Type B pancreatic cell (in vitro differentiated cells): ENCODE measurements around the gene ABCB10. TPM values are rescaled to one million over a fixed set of nuclear protein-coding genes. Genes with fewer than 3 reads are reported as not detected.

Experiments
- DNase-seq: peaks from one replicate; pipeline ENCODE4 v3.0.0; 2021; ENCODE audit warnings: mixed read lengths; ENCODE audit not compliant: unreplicated experiment; ENCODE audit errors: extremely low spot score
- H3K27ac Mint-ChIP-seq: 2 replicates; pipeline ENCODE4 v1.8.0; 2021; ENCODE audit warnings: mild to moderate bottlenecking, mixed read lengths
- H3K27me3 Mint-ChIP-seq: 2 replicates; pipeline ENCODE4 v1.8.0; 2021; ENCODE audit warnings: mixed read lengths
- H3K36me3 Mint-ChIP-seq: 2 replicates; pipeline ENCODE4 v1.8.0; 2021; ENCODE audit warnings: mixed read lengths
- H3K4me1 Mint-ChIP-seq: one replicate; pipeline ENCODE4 v1.8.0; 2021; ENCODE audit warnings: mixed read lengths; ENCODE audit not compliant: unreplicated experiment
- H3K4me3 Mint-ChIP-seq: 2 replicates; pipeline ENCODE4 v1.8.0; 2021; ENCODE audit warnings: mild to moderate bottlenecking, mixed read lengths
- H3K9me3 Mint-ChIP-seq: 2 replicates; pipeline ENCODE4 v1.8.0; 2021; ENCODE audit warnings: mixed read lengths
- CTCF ChIP-seq: fragments of 200-600 bp; sonication (generic); conservative IDR thresholded peaks from 2 replicates; pipeline ENCODE4 v1.5.0; 2021; ENCODE audit warnings: antibody characterized with exemption, mild to moderate bottlenecking
- total RNA-seq: library from RNA; stranded (reverse); gene quantifications from 2 replicates; pipeline ENCODE4 v1.2.1, GENCODE V29; 2021; ENCODE audit warnings: low replicate concordance

The ABCB10 gene
- total RNA-seq, 1 donor from 2014 or later: 19.4 TPM

- Mint-ChIP-seq H3K27ac (peak overlapping the region; percentile 37), H3K27me3 (no peaks in the 10 kb centered on the region), H3K9me3 (no peaks in the 10 kb centered on the region)
These were observed 19.9 kb upstream of the ABCB10 start for GRCh38 chr1:229578168-229579058.

GRCh38 chr1:229574679-229575442 is 16.4 kb upstream of the ABCB10 start:
- no peaks in the 10 kb centered on the region for H3K36me3 Mint-ChIP-seq
- peaks cover 9% of the 10 kb centered on the region for H3K4me1 Mint-ChIP-seq
- H3K9me3 Mint-ChIP-seq: no peaks in the 10 kb centered on the region
- TF ChIP-seq CTCF: no peak
- no peak overlapping the region for H3K4me3 Mint-ChIP-seq
- H3K27ac Mint-ChIP-seq: no peak overlapping the region
- H3K27me3 Mint-ChIP-seq: no peaks in the 10 kb centered on the region
- no peak for DNase-seq

More at GRCh38 chr1:229578168-229579058, 19.9 kb upstream of the ABCB10 start:
- no peak for DNase-seq
- no peak for TF ChIP-seq CTCF
- H3K4me3 Mint-ChIP-seq: no peak overlapping the region
- no peaks in the 10 kb centered on the region for H3K36me3 Mint-ChIP-seq
- peaks cover 9% of the 10 kb centered on the region for H3K4me1 Mint-ChIP-seq

GRCh38 chr1:229572286-229572685 is 13.8 kb upstream of the ABCB10 start:
- no peaks in the 10 kb centered on the region for H3K4me1 Mint-ChIP-seq
- no peak for DNase-seq
- H3K27me3 Mint-ChIP-seq: no peaks in the 10 kb centered on the region
- H3K27ac Mint-ChIP-seq: no peak overlapping the region
- TF ChIP-seq CTCF: no peak
- no peaks in the 10 kb centered on the region for H3K9me3 Mint-ChIP-seq
- H3K36me3 Mint-ChIP-seq: no peaks in the 10 kb centered on the region
- H3K4me3 Mint-ChIP-seq: no peak overlapping the region

GRCh38 chr1:229570891-229571516 is 12.5 kb upstream of the ABCB10 start:
- Mint-ChIP-seq H3K27ac (no peak overlapping the region), H3K36me3 (no peaks in the 10 kb centered on the region), H3K4me3 (no peak overlapping the region), H3K9me3 (no peaks in the 10 kb centered on the region), H3K27me3 (no peaks in the 10 kb centered on the region), H3K4me1 (no peaks in the 10 kb centered on the region)
- TF ChIP-seq CTCF: no peak
- no peak for DNase-seq

GRCh38 chr1:229570305-229570704 is 11.8 kb upstream of the ABCB10 start:
- no peaks in the 10 kb centered on the region for H3K27me3 Mint-ChIP-seq
- no peak for DNase-seq
- no peak for TF ChIP-seq CTCF
- no peaks in the 10 kb centered on the region for H3K36me3 Mint-ChIP-seq
- no peaks in the 10 kb centered on the region for H3K9me3 Mint-ChIP-seq
- no peak overlapping the region for H3K4me3 Mint-ChIP-seq
- H3K27ac Mint-ChIP-seq: no peak overlapping the region
- no peaks in the 10 kb centered on the region for H3K4me1 Mint-ChIP-seq
